GM18868 (cell line): ENCODE results near the gene VWDE.
A peak's percentile ranks its signal among the peaks of the same experiment; 100 is the strongest.

Source experiments
- ATAC-seq: cut with Tn5 transposase; IDR thresholded peaks from one replicate; pipeline ENCODE4 v1.9.1; 2021; ENCODE audit warnings: mild to moderate bottlenecking, moderate library complexity; ENCODE audit not compliant: unreplicated experiment

VWDE gene

GRCh38 chr7:12337095-12337494 is 66.6 kb downstream of the VWDE start:
- ATAC-seq = no peak

GRCh38 chr7:12328888-12329770 is 74.5 kb downstream of the VWDE start:
- no peak for ATAC-seq

- no peak for ATAC-seq
These were observed 75.7 kb downstream of the VWDE start for GRCh38 chr7:12327922-12328321.

GRCh38 chr7:12325646-12326045 is 78.0 kb downstream of the VWDE start:
- ATAC-seq = no peak

GRCh38 chr7:12323415-12323814 is 80.2 kb downstream of the VWDE start:
- ATAC-seq = no peak

- ATAC-seq = peak; percentile 87
These were observed 80.8 kb downstream of the VWDE start for GRCh38 chr7:12322903-12323300.

- ATAC-seq = no peak
These were observed 81.3 kb downstream of the VWDE start for GRCh38 chr7:12322284-12322902.

- ATAC-seq = no peak
These were observed 82.5 kb downstream of the VWDE start for GRCh38 chr7:12320987-12321647.

GRCh38 chr7:12320241-12320986 is 83.3 kb downstream of the VWDE start:
- ATAC-seq = no peak

- ATAC-seq = no peak
These were observed 86.0 kb downstream of the VWDE start for GRCh38 chr7:12317675-12318074.

GRCh38 chr7:12316925-12317324 is 86.7 kb downstream of the VWDE start:
- ATAC-seq = no peak

- ATAC-seq = no peak
These were observed 88.6 kb downstream of the VWDE start for GRCh38 chr7:12315049-12315448.

- peak; percentile 71 for ATAC-seq
These were observed 89.5 kb downstream of the VWDE start for GRCh38 chr7:12314199-12314598.

GRCh38 chr7:12305502-12305901 is 98.2 kb downstream of the VWDE start:
- no peak for ATAC-seq

GRCh38 chr7:12303495-12303894 is 100.2 kb downstream of the VWDE start:
- ATAC-seq = no peak

- no peak for ATAC-seq
These were observed 100.6 kb downstream of the VWDE start for GRCh38 chr7:12303062-12303461.

- ATAC-seq = peak; percentile 39
These were observed 103.2 kb downstream of the VWDE start for GRCh38 chr7:12300415-12300814.

GRCh38 chr7:12299367-12299766 is 104.3 kb downstream of the VWDE start:
- ATAC-seq = no peak

- no peak for ATAC-seq
These were observed 106.2 kb downstream of the VWDE start for GRCh38 chr7:12297283-12298108.

GRCh38 chr7:12296051-12296570 is 107.6 kb downstream of the VWDE start:
- ATAC-seq = no peak
